ENCODE data around the gene CYP27A1.
"Not testable (repeated sequence)": the region's sequence is repeated elsewhere in the genome, so short reads cannot be mapped to it uniquely, and the experiment has no call there.

CYP27A1 gene

DNA sequence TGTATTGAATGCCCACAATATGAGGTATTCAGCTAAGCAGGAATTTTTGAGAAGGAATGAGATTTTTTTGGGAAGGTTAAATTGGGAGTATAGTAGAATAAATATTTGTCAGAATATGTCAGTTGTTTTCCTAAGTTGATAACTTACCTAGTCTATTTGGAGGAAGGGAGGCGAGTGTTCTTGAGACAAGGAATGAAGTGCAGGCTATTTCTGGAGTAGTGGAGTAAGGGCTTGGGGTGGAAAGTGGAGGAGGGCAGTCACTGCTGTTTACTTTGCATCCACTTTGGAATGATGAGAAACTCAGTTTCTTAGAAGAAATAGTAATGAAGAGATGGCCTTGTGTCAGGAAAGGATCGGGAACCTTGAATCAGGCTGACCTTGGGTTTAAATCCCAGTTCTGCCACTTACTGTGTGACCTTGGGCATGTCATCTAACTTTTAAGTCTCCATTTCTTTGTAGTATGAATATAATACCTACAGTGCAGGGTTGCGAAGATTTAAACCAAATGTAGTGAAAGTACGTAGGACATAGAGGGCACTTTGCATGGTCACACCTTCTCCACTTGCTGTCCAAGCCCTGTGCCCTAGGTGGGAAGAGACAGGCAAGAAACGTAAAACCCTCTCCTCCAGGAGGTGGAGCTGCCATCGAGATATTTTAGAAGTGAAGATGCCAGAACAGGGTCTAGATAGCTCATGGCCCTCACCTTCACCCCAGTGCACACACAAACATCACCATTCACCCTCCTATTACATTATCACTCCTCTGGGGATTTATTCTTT lies 25.2 kb upstream of the CYP27A1 start:
- ChIA-PET POLR2A (no interaction called here), CTCF (interaction anchor here (1.1 to 1.2 kb wide), 2 partner anchors 13 to 93 kb away, joined by 3 to 4 read pairs; no protein-coding TSS in a partner anchor)
- H3K4me3 ChIP-seq (ENCODE audit: low read depth, low read length): no peak overlapping the region
- no peak for DNase-seq (ENCODE audit: low read depth, low spot score)
- TF ChIP-seq, protein P1, sequence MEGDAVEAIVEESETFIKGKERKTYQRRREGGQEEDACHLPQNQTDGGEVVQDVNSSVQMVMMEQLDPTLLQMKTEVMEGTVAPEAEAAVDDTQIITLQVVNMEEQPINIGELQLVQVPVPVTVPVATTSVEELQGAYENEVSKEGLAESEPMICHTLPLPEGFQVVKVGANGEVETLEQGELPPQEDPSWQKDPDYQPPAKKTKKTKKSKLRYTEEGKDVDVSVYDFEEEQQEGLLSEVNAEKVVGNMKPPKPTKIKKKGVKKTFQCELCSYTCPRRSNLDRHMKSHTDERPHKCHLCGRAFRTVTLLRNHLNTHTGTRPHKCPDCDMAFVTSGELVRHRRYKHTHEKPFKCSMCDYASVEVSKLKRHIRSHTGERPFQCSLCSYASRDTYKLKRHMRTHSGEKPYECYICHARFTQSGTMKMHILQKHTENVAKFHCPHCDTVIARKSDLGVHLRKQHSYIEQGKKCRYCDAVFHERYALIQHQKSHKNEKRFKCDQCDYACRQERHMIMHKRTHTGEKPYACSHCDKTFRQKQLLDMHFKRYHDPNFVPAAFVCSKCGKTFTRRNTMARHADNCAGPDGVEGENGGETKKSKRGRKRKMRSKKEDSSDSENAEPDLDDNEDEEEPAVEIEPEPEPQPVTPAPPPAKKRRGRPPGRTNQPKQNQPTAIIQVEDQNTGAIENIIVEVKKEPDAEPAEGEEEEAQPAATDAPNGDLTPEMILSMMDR (IDR thresholded peaks at IDR 0.05; ENCODE audit: insufficient read depth, low read length, missing control alignments): no peak

DNA sequence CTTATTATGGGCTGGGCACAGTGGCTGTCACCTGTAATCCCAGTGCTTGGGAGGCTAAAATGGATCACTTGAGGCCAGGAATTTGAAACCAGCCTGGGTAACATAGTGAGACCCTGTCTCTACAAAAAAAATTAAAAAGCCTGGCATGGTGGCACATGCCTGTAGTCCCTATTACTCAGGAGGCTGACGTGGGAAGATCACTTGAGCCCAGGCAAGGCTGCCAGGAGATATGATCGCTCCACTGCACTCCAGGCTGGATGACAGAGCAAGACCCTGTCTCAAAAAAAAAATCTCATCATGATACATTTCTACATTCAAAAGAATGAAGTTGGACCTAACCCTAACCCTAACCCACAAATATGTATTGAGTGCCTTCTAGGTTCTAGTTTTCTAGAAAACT lies 20.2 kb upstream of the CYP27A1 start:
- no peak overlapping the region for H3K4me3 ChIP-seq (ENCODE audit: low read depth, low read length)
- no peak for DNase-seq (ENCODE audit: low read depth, low spot score)
- TF ChIP-seq, protein P1 (IDR thresholded peaks at IDR 0.05; ENCODE audit: insufficient read depth, low read length, missing control alignments): no peak
- CTCF ChIA-PET: interaction anchor here (1.6 kb wide), 1 partner anchor 13 kb away, joined by 4 read pairs; no protein-coding TSS in a partner anchor
- POLR2A ChIA-PET: no interaction called here

DNA sequence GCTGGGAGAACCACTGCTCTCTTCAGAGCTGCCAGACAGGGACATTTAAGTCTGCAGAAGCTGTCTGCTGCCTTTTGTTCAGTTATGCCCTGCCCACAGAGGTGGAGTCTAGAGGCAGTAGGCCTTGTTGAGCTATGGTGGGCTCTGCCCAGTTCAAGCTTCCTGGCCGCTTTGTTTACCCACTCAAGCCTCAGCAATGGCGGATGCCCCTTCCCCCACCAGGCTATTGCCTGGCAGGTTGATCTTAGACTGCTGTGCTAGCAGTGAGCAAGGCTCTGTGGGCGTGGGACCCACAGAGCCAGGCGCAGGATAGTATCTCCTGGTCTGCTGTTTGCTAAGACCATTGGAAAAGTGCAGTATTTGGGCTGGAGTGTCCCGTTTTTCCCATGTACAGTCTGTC lies 9.2 kb upstream of the CYP27A1 start:
- CTCF ChIA-PET; DNase-seq (ENCODE audit: low read depth, low spot score); H3K4me3 ChIP-seq (ENCODE audit: low read depth, low read length); POLR2A ChIA-PET: not testable (repeated sequence)

DNA sequence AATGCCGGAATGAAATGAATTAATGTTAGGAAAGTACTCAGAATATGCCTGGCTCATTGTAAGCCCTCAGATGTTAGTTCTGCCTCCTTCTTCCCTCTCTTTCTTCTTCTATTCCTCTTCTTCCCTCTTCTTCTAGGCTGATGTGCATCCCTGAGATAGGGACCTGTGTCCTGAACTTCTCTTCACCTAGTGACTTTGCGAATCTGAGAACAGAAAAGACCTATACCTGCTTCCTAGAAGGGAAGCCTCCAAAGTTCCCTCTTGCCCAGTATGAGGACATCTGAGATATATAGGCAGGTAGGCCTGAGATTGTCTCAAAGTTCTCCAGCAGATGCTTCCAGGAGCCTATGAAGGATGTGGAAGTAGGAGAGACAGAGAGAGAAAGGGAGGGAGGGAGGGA lies 8.1 kb upstream of the CYP27A1 start:
- ChIA-PET CTCF (no interaction called here), POLR2A (no interaction called here)
- no peak for DNase-seq (ENCODE audit: low read depth, low spot score)
- TF ChIP-seq, protein P1 (IDR thresholded peaks at IDR 0.05; ENCODE audit: insufficient read depth, low read length, missing control alignments): no peak
- no peak overlapping the region for H3K4me3 ChIP-seq (ENCODE audit: low read depth, low read length)

DNA sequence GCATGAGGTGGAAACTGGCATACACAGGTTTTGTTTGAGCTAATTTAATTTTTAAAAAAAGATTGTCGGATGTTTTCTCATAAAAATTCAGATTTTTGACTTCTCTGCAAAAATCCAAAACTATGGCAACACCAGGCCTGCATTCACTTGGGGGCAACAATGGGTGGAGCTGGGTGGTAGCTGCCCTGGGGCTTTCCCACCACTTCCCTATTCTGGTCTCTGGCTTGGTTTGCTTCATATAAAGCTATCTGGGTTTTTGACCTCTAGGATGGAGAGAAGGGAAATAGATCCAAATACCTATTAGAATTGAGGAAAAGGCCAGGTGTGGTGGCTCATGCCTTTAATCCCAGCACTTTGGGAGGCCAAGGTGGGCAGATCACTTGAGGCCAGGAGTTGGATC lies 5.5 kb upstream of the CYP27A1 start:
- ChIA-PET CTCF (interaction anchor here (0.9 kb wide), 1 partner anchor 71 kb away, joined by 3 read pairs; no protein-coding TSS in a partner anchor), POLR2A (no interaction called here)
- no peak overlapping the region for H3K4me3 ChIP-seq (ENCODE audit: low read depth, low read length)
- TF ChIP-seq, protein P1 (IDR thresholded peaks at IDR 0.05; ENCODE audit: insufficient read depth, low read length, missing control alignments): no peak
- no peak for DNase-seq (ENCODE audit: low read depth, low spot score)

DNA sequence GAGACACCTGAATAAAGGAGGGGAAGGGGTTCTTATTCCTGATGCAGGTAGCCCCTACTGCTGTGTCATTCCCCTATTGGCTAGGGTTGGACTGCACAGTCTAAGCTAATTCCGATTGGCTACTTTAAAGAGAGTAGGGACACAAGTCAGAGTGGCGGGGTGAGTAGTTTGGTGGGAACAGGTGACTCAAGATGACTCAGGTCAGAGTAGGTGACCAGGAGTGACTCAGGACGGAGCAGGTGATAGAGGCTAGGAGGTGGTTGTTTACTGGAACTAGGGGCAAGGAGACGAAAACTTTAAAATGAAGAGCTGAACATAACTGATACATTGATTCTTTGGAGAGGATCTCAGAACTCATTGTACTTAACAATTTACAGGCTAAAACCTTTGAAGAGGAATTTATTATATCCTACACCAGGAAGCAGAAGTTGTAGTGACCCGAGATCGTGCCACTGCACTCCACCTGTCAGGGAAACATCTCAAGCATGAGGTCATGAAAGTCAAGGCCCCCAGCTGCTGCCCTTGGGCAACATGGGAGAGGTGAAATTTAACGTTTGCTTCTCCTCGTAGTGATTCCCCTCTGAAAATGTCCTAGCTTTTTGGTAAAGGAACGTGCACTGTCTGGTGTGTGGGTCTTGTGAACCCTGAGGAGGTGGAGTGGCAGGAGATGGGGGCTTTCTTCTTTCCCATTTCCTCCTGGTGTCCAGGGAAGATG lies 4.5 kb upstream of the CYP27A1 start:
- CTCF ChIA-PET: interaction anchor here (1.4 kb wide), 1 partner anchor 90 kb away, joined by 3 read pairs; no protein-coding TSS in a partner anchor
- POLR2A ChIA-PET: no interaction called here
- H3K4me3 ChIP-seq (ENCODE audit: low read depth, low read length): no peak overlapping the region
- TF ChIP-seq, protein P1 (IDR thresholded peaks at IDR 0.05; ENCODE audit: insufficient read depth, low read length, missing control alignments): no peak
- no peak for DNase-seq (ENCODE audit: low read depth, low spot score)

Measured in AG04449 (cell line).